ENCODE measurements around the gene TMBIM6. TPM values are rescaled to one million over a fixed set of nuclear protein-coding genes. Genes with fewer than 3 reads are reported as not detected.
"Not testable (repeated sequence)": the region's sequence is repeated elsewhere in the genome, so short reads cannot be mapped to it uniquely, and the experiment has no call there.

TMBIM6 gene
- total RNA-seq, 1 donor from 2014 or later, result 284 TPM

GRCh38 chr12:49721355-49721754 lies 20.0 kb upstream of the TMBIM6 start:
- not testable (repeated sequence) for DNase-seq (ENCODE audit: low spot score in 2 of 2); FAIRE-seq

GRCh38 chr12:49728446-49728845 lies 12.9 kb upstream of the TMBIM6 start:
- DNase-seq (ENCODE audit: low spot score in 2 of 2), result no peak
- FAIRE-seq, result no peak

GRCh38 chr12:49730050-49730449 lies 11.3 kb upstream of the TMBIM6 start:
- DNase-seq (ENCODE audit: low spot score in 2 of 2) (no peak), FAIRE-seq (no peak)

GRCh38 chr12:49730568-49731101 lies 10.7 kb upstream of the TMBIM6 start:
- FAIRE-seq, result no peak

GRCh38 chr12:49733219-49734017 lies 7.9 kb upstream of the TMBIM6 start:
- FAIRE-seq (no peak), DNase-seq (ENCODE audit: low spot score in 2 of 2) (no peak)

More at GRCh38 chr12:49730568-49731101, 10.7 kb upstream of the TMBIM6 start:
- DNase-seq (ENCODE audit: low spot score in 2 of 2), result no peak

GRCh38 chr12:49734900-49735299 lies 6.5 kb upstream of the TMBIM6 start:
- DNase-seq (ENCODE audit: low spot score in 2 of 2); FAIRE-seq: not testable (repeated sequence)

GRCh38 chr12:49738721-49739120 lies 2.6 kb upstream of the TMBIM6 start:
- FAIRE-seq; DNase-seq (ENCODE audit: low spot score in 2 of 2): not testable (repeated sequence)

GRCh38 chr12:49740277-49740676 lies 1.1 kb upstream of the TMBIM6 start:
- FAIRE-seq; DNase-seq (ENCODE audit: low spot score in 2 of 2): not testable (repeated sequence)

- DNase-seq (ENCODE audit: low spot score in 2 of 2), result peak in 1 of 2 donors; percentile 48
- FAIRE-seq, result no peak
Measured at GRCh38 chr12:49741882-49742620, 694 bp downstream of the TMBIM6 start.

- FAIRE-seq, result no peak
Measured at GRCh38 chr12:49744363-49744885, 3.1 kb downstream of the TMBIM6 start.

GRCh38 chr12:49748306-49748705 lies 6.9 kb downstream of the TMBIM6 start:
- DNase-seq (ENCODE audit: low spot score in 2 of 2), result no peak
- FAIRE-seq, result no peak

More at GRCh38 chr12:49744363-49744885, 3.1 kb downstream of the TMBIM6 start:
- no peak for DNase-seq (ENCODE audit: low spot score in 2 of 2)

- DNase-seq (ENCODE audit: low spot score in 2 of 2) (no peak), FAIRE-seq (no peak)
Measured at GRCh38 chr12:49748800-49749199, 7.4 kb downstream of the TMBIM6 start.

GRCh38 chr12:49750027-49750995 lies 9.0 kb downstream of the TMBIM6 start:
- FAIRE-seq, result no peak
- no peak for DNase-seq (ENCODE audit: low spot score in 2 of 2)

GRCh38 chr12:49750996-49751393 lies 9.6 kb downstream of the TMBIM6 start:
- DNase-seq (ENCODE audit: low spot score in 2 of 2), result no peak
- FAIRE-seq, result no peak

- DNase-seq (ENCODE audit: low spot score in 2 of 2) (no peak), FAIRE-seq (no peak)
Measured at GRCh38 chr12:49761677-49762467, 20.5 kb downstream of the TMBIM6 start.

GRCh38 chr12:49762468-49762847 lies 21.1 kb downstream of the TMBIM6 start:
- no peak for DNase-seq (ENCODE audit: low spot score in 2 of 2)
- FAIRE-seq, result no peak

GRCh38 chr12:49763006-49763591 lies 21.7 kb downstream of the TMBIM6 start:
- DNase-seq (ENCODE audit: low spot score in 2 of 2), result peak in 1 of 2 donors; percentile 60
- no peak for FAIRE-seq

- no peak for FAIRE-seq
- DNase-seq (ENCODE audit: low spot score in 2 of 2), result no peak
Measured at GRCh38 chr12:49764126-49764525, 22.8 kb downstream of the TMBIM6 start.

GRCh38 chr12:49766115-49766455 lies 24.7 kb downstream of the TMBIM6 start:
- no peak for DNase-seq (ENCODE audit: low spot score in 2 of 2)
- FAIRE-seq, result no peak
